Breast epithelium (tissue), 4 donors: ENCODE measurements around the gene ANO2. TPM values are rescaled to one million over a fixed set of nuclear protein-coding genes. Genes with fewer than 3 reads are reported as not detected.

Experiments used
- DNase-seq, 2 donors: peaks; one replicate each; pipeline ENCODE4 v3.0.0-alpha.2; 2019; ENCODE audit warnings: low spot score in 2 of 2
- H3K27ac ChIP-seq, 2 donors: fragments of 200-600 bp; sonication (generic) in 1 of 2; one replicate each; pipeline ENCODE4 v1.5.1; 2016 to 2019; ENCODE audit warnings: mild to moderate bottlenecking in 1 of 2
- H3K27me3 ChIP-seq, 2 donors: fragments of 200-600 bp; sonication (generic) in 1 of 2; one replicate each; pipeline versions ENCODE4 v1.5.1 to v1.6.0; 2017 to 2019; ENCODE audit warnings: control low read depth in 1 of 2, mild to moderate bottlenecking in 1 of 2
- H3K36me3 ChIP-seq: fragments of 200-600 bp; one replicate; pipeline ENCODE4 v1.5.1; 2019
- H3K4me1 ChIP-seq, 2 donors: fragments of 200-600 bp; sonication (generic); one replicate each; pipeline ENCODE4 v1.5.1; 2016 to 2019; ENCODE audit warnings: control low read depth in 1 of 2
- H3K4me3 ChIP-seq, 3 donors: fragments of 200-600 bp; sonication (generic); 1 replicate in 2 of 3; 2 replicates in 1 of 3; pipeline ENCODE4 v1.5.1; 2016 to 2019; ENCODE audit warnings: mild to moderate bottlenecking in 3 of 3, moderate library complexity in 2 of 3
- H3K9me3 ChIP-seq, 2 donors: fragments of 200-600 bp; sonication (generic) in 1 of 2; one replicate each; pipeline ENCODE4 v1.5.1; 2016 to 2019; ENCODE audit warnings: control low read depth in 1 of 2
- POLR2A ChIP-seq: fragments of 450-650 bp; IDR thresholded peaks from one replicate; pipeline ENCODE4 v1.6.1; 2016; ENCODE audit warnings: antibody characterized with exemption, mild to moderate bottlenecking, moderate library complexity
- POLR2AphosphoS5 ChIP-seq, 3 donors: sonication (generic); formaldehyde crosslinking; IDR thresholded peaks; one replicate each; pipeline ENCODE4 v1.6.1; 2017; ENCODE audit warnings: antibody characterized with exemption in 3 of 3
- intact Hi-C: fragments of 100-400 bp; cut with DNase I; formaldehyde crosslinking; loops from one replicate; pipeline ENCODE4 v1.15.1; 2023; ENCODE audit warnings: low total_unique reads
- total RNA-seq, 3 donors: library from RNA; depleted of rRNA; stranded (reverse); fragments of >200 nt; gene quantifications; one replicate each; pipeline ENCODE4 v1.1.0, GENCODE V29; 2016
- TF ChIP-seq, protein P1 (sequence below), 3 donors: fragments of 450-650 bp; IDR thresholded peaks; one replicate each; pipeline ENCODE4 v1.5.1; 2016 to 2017; ENCODE audit warnings: antibody characterized with exemption in 3 of 3, mild to moderate bottlenecking in 3 of 3, moderate library complexity in 3 of 3

ANO2 gene
- total RNA-seq, 3 donors from 2014 or later: 5.0 to 33.1 (median 16.8) TPM

- Histone ChIP-seq H3K9me3 (no peaks in the 10 kb centered on the region), H3K4me1 (no peaks in the 10 kb centered on the region), H3K4me3 (no peak overlapping the region), H3K27me3 (no peaks in the 10 kb centered on the region), H3K36me3 (no peaks in the 10 kb centered on the region), H3K27ac (no peak overlapping the region)
- intact Hi-C loops: no loop called here
- no peak for DNase-seq
- TF ChIP-seq, protein P1, sequence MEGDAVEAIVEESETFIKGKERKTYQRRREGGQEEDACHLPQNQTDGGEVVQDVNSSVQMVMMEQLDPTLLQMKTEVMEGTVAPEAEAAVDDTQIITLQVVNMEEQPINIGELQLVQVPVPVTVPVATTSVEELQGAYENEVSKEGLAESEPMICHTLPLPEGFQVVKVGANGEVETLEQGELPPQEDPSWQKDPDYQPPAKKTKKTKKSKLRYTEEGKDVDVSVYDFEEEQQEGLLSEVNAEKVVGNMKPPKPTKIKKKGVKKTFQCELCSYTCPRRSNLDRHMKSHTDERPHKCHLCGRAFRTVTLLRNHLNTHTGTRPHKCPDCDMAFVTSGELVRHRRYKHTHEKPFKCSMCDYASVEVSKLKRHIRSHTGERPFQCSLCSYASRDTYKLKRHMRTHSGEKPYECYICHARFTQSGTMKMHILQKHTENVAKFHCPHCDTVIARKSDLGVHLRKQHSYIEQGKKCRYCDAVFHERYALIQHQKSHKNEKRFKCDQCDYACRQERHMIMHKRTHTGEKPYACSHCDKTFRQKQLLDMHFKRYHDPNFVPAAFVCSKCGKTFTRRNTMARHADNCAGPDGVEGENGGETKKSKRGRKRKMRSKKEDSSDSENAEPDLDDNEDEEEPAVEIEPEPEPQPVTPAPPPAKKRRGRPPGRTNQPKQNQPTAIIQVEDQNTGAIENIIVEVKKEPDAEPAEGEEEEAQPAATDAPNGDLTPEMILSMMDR (IDR thresholded peaks at IDR 0.05): no peak
Observed at GRCh38 chr12:5913387-5913786, 31.7 kb downstream of the ANO2 start.

DNA sequence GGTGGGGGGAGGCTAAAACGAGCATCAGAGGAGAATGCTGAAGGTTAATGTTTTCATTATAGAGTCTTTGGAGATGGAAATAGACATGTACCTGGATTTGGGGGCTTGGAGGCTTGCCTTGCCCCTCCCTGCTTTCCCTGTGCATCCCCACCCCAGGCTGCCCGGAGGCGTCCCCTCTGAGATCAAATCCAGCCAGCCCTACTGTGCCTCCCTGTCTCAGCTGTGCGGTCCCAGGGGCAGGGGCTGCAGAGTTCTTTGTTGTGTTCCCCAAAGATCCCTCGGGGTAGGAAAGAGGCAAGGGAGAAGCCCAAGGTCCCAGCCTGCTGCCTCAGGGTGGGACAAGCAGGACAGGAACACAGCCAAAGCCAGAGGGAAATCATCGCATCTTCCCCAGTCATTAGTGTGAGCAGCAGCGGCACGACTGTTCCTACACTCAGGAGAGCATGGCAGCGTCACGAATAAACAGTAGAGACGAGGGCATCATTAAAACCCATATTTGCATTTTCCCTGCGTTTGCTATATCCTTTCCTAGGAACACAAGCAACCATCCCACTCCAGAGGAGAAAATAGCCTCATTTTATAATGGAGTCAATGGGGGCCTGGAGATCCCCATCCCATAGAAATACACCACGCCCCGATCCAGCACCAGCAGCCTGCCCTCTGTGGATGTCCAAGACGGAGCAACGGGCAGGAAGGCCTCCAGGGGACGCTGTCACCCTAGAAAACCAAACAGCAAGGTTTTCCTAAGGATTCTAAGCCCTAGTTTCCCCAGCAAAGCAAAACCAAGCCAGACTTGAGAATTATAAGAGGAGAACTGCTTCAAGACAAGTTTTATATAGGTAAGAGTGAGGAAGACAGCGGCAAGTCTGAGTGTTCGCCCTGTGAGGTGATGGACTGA, 32.4 kb downstream of the ANO2 start:
- TF ChIP-seq, protein P1 (IDR thresholded peaks at IDR 0.05): no peak
- no peak for TF ChIP-seq POLR2A
- no peak for TF ChIP-seq POLR2AphosphoS5 (IDR thresholded peaks at IDR 0.05)
- Histone ChIP-seq H3K27me3 (no peaks in the 10 kb centered on the region), H3K4me3 (no peak overlapping the region), H3K36me3 (no peaks in the 10 kb centered on the region), H3K9me3 (no peaks in the 10 kb centered on the region), H3K27ac (no peak overlapping the region), H3K4me1 (no peaks in the 10 kb centered on the region)
- intact Hi-C loops: no loop called here
- no peak for DNase-seq

GRCh38 chr12:5912011-5912410, 33.0 kb downstream of the ANO2 start:
- TF ChIP-seq, protein P1 (IDR thresholded peaks at IDR 0.05): no peak
- TF ChIP-seq POLR2AphosphoS5 (IDR thresholded peaks at IDR 0.05): no peak
- no peak for TF ChIP-seq POLR2A
- Histone ChIP-seq H3K27me3 (no peaks in the 10 kb centered on the region), H3K4me1 (no peaks in the 10 kb centered on the region), H3K4me3 (no peak overlapping the region), H3K36me3 (no peaks in the 10 kb centered on the region), H3K9me3 (no peaks in the 10 kb centered on the region), H3K27ac (no peak overlapping the region)
- intact Hi-C loops: no loop called here
- DNase-seq: no peak

DNA sequence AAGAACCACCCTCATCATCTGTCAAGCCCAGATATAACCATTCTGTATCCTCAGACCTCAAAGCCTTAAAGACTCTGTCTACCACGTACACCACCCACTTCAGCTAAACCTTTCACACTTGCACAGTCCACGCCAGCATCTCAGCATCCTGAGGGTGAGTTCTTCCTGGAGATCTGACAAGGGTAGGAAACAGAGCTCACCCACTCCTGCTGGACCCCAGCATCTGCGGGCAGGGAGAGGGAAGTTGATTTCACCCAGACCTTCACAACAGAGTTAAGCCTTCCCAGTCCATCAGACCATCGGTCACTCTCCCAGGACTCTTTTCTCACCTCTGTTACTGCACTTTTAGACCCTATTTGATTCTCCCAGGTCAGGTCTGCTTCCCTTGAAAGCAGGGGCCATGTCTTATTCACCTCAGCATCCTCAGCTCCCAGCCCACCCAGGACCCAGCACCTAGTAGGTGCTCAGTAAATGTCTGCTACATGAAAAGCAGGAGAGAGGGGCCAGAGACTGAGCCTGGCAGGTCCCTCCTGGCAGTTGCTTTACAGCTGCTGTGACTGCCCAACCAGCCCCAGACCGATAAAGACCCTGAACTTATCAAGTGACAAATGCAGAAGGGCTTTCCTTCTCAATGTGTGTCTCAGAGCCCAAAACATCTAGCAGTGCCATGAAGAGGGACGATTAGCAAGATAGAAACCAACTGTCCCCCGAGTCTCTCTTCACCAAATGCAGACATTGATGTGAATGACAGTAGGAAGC, 34.1 kb downstream of the ANO2 start:
- no peak for TF ChIP-seq POLR2AphosphoS5 (IDR thresholded peaks at IDR 0.05)
- TF ChIP-seq, protein P1 (IDR thresholded peaks at IDR 0.05): no peak
- no peak for TF ChIP-seq POLR2A
- no peak for DNase-seq
- Histone ChIP-seq H3K4me3 (no peak overlapping the region), H3K4me1 (no peaks in the 10 kb centered on the region), H3K9me3 (no peaks in the 10 kb centered on the region), H3K27ac (no peak overlapping the region), H3K36me3 (no peaks in the 10 kb centered on the region), H3K27me3 (no peaks in the 10 kb centered on the region)
- intact Hi-C loops: no loop called here

- intact Hi-C loops: no loop called here
- Histone ChIP-seq H3K27ac (no peak overlapping the region), H3K4me1 (no peaks in the 10 kb centered on the region), H3K4me3 (no peak overlapping the region), H3K36me3 (no peaks in the 10 kb centered on the region), H3K27me3 (no peaks in the 10 kb centered on the region), H3K9me3 (no peaks in the 10 kb centered on the region)
- TF ChIP-seq POLR2A: no peak
- no peak for TF ChIP-seq POLR2AphosphoS5 (IDR thresholded peaks at IDR 0.05)
- TF ChIP-seq, protein P1 (IDR thresholded peaks at IDR 0.05): no peak
- DNase-seq: no peak
Observed at GRCh38 chr12:5909560-5909959, 35.5 kb downstream of the ANO2 start.
